Measurements from ENCODE around the gene MEX3D. TPM values are rescaled to one million over a fixed set of nuclear protein-coding genes. Genes with fewer than 3 reads are reported as not detected.

Gene MEX3D
- total RNA-seq, 1 donor from 2014 or later = 52.1 TPM

GRCh38 chr19:1505991-1506881 lies 61.9 kb downstream of the MEX3D start:
- FAIRE-seq (no peak), DNase-seq (ENCODE audit: low read depth) (no peak)
- peaks cover 8% of the 10 kb centered on the region for H3K9me3 Mint-ChIP-seq (ENCODE audit: unreplicated experiment)
- Histone ChIP-seq H4K20me1 (ENCODE audit: insufficient read depth, low read length) (no peaks in the 10 kb centered on the region), H3K9ac (ENCODE audit: low read length) (no peak overlapping the region), H3K4me2 (ENCODE audit: low read length) (no peak overlapping the region), H3K36me3 (ENCODE audit: insufficient read depth, low read length) (no peaks in the 10 kb centered on the region), H3K27me3 (ENCODE audit: insufficient read depth, low read length) (peaks cover 18% of the 10 kb centered on the region), H3K27ac (ENCODE audit: low read depth, low read length) (no peak overlapping the region), H3K4me3 (ENCODE audit: insufficient read depth, low read depth, low read length) (no peak overlapping the region), H2AFZ (ENCODE audit: low read depth, low read length) (no peak overlapping the region), H3K79me2 (ENCODE audit: insufficient read depth, low read length) (no peaks in the 10 kb centered on the region), H3K4me1 (ENCODE audit: insufficient read depth, low read length) (no peaks in the 10 kb centered on the region), H3K9me3 (ENCODE audit: insufficient read depth, low read depth, low read length) (peaks cover 5% of the 10 kb centered on the region)
- H3K36me3 Mint-ChIP-seq (ENCODE audit: low read depth, unreplicated experiment) = peaks cover 7% of the 10 kb centered on the region
- H3K4me3 Mint-ChIP-seq (ENCODE audit: unreplicated experiment) = peak overlapping the region; percentile 45
- TF ChIP-seq EZH2 (IDR thresholded peaks at IDR 0.05; ENCODE audit: insufficient read depth, low read length) (no peak), CTCF (IDR thresholded peaks at IDR 0.05; ENCODE audit: insufficient read depth, low read depth, low read length) (no peak)
- no peak overlapping the region for H3K27ac Mint-ChIP-seq (ENCODE audit: unreplicated experiment)
- H3K27me3 Mint-ChIP-seq (ENCODE audit: low read depth, unreplicated experiment) = peaks cover 5% of the 10 kb centered on the region
- H3K4me1 Mint-ChIP-seq (ENCODE audit: low read depth, unreplicated experiment) = no peaks in the 10 kb centered on the region

GRCh38 chr19:1505012-1505411 lies 63.1 kb downstream of the MEX3D start:
- no peaks in the 10 kb centered on the region for H3K4me1 ChIP-seq (ENCODE audit: insufficient read depth, low read length)
- peaks cover 18% of the 10 kb centered on the region for H3K27me3 ChIP-seq (ENCODE audit: insufficient read depth, low read length)
- no peak for DNase-seq (ENCODE audit: low read depth)
- no peak for FAIRE-seq
- Mint-ChIP-seq H3K4me3 (ENCODE audit: unreplicated experiment) (no peak overlapping the region), H3K9me3 (ENCODE audit: unreplicated experiment) (peaks cover 8% of the 10 kb centered on the region), H3K27ac (ENCODE audit: unreplicated experiment) (no peak overlapping the region), H3K4me1 (ENCODE audit: low read depth, unreplicated experiment) (no peaks in the 10 kb centered on the region), H3K27me3 (ENCODE audit: low read depth, unreplicated experiment) (peaks cover 5% of the 10 kb centered on the region), H3K36me3 (ENCODE audit: low read depth, unreplicated experiment) (peaks cover 7% of the 10 kb centered on the region)
- no peak overlapping the region for H3K4me2 ChIP-seq (ENCODE audit: low read length)
- TF ChIP-seq CTCF (IDR thresholded peaks at IDR 0.05; ENCODE audit: insufficient read depth, low read depth, low read length) (no peak), EZH2 (IDR thresholded peaks at IDR 0.05; ENCODE audit: insufficient read depth, low read length) (no peak)
- H3K4me3 ChIP-seq (ENCODE audit: insufficient read depth, low read depth, low read length) = no peak overlapping the region
- no peaks in the 10 kb centered on the region for H3K79me2 ChIP-seq (ENCODE audit: insufficient read depth, low read length)
- H3K36me3 ChIP-seq (ENCODE audit: insufficient read depth, low read length) = no peaks in the 10 kb centered on the region
- no peaks in the 10 kb centered on the region for H4K20me1 ChIP-seq (ENCODE audit: insufficient read depth, low read length)
- no peak overlapping the region for H3K27ac ChIP-seq (ENCODE audit: low read depth, low read length)
- no peak overlapping the region for H3K9ac ChIP-seq (ENCODE audit: low read length)
- no peak overlapping the region for H2AFZ ChIP-seq (ENCODE audit: low read depth, low read length)
- peaks cover 5% of the 10 kb centered on the region for H3K9me3 ChIP-seq (ENCODE audit: insufficient read depth, low read depth, low read length)

Other genes starting within 250 kb of the MEX3D start
- 64.0 and 67.3 TPM in 2 replicates for gene NDUFS7, start 184.4 kb downstream of the MEX3D start, total RNA-seq
- 34.1 and 35.9 TPM in 2 replicates for gene GAMT, start 166.8 kb downstream of the MEX3D start, total RNA-seq
- gene DAZAP1, start 160.7 kb downstream of the MEX3D start, total RNA-seq = 94.7 and 108 TPM in 2 replicates
- 973 and 1,045 TPM in 2 replicates for gene RPS15, start 129.9 kb downstream of the MEX3D start, total RNA-seq
- 5.5 and 7.1 TPM in 2 replicates for gene APC2, start 118.2 kb downstream of the MEX3D start, total RNA-seq
- gene C19orf25, start 89.1 kb downstream of the MEX3D start, total RNA-seq = 30.2 and 32.4 TPM in 2 replicates
- 2.7 and 3.9 TPM in 2 replicates for gene PCSK4, start 78.0 kb downstream of the MEX3D start, total RNA-seq
- 5.7 and 6.6 TPM in 2 replicates for gene REEP6, start 77.1 kb downstream of the MEX3D start, total RNA-seq
- 4.7 and 5.5 TPM in 2 replicates for gene ADAMTSL5, start 55.3 kb downstream of the MEX3D start, total RNA-seq
- gene PLK5, start 44.2 kb downstream of the MEX3D start, total RNA-seq = 0.09 TPM in 1 of 2 replicates, not detected in the other
- 64.0 and 71.9 TPM in 2 replicates for gene MBD3, start 24.5 kb upstream of the MEX3D start, total RNA-seq
- gene UQCR11, start 37.1 kb upstream of the MEX3D start, total RNA-seq = 255 and 257 TPM in 2 replicates
- gene TCF3, start 84.3 kb upstream of the MEX3D start, total RNA-seq = 156 and 173 TPM in 2 replicates
- not detected in 2 replicates for gene ONECUT3, start 185.2 kb upstream of the MEX3D start, total RNA-seq
- 3.0 and 4.4 TPM in 2 replicates for gene ATP8B3, start 244.0 kb upstream of the MEX3D start, total RNA-seq